OCI-LY7 (cell line): ENCODE results near the gene ZNF438.

Experiments
- EZH2phosphoT487 ChIP-seq: fragments of 200-600 bp; sonication (generic); IDR thresholded peaks from 2 replicates; pipeline ENCODE4 v1.6.1; 2018; ENCODE audit warnings: low read depth, borderline replicate concordance, mild to moderate bottlenecking, mixed run types, antibody characterized with exemption, low read length, moderate library complexity, mixed read lengths
- TF ChIP-seq, protein P1 (sequence below): fragments of 200-600 bp; sonication (generic); conservative IDR thresholded peaks from 2 replicates; pipeline ENCODE4 v1.5.1; 2014; ENCODE audit warnings: mild to moderate bottlenecking, antibody characterized with exemption, low read length, moderate library complexity, mixed read lengths

DNA sequence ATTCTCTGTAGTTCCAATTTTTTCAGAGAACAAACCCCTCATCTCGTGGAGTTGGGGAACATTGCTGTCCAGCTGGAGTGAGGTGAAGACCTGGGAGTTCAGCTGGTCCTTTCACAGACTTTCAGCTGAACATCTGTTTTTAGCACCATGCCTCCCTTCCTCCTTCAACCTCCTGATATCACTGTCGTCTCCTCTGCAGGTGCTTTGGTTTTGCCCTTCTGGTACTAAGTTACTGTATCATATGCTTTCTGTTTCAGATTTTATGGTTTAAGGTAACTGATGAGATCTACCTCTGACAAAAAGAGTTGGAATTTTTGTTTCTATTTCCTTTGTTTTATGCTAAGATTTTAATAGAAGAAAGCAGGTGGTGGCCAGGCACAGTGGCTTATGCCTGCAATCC is 102.9 kb downstream of the ZNF438 start:
- TF ChIP-seq EZH2phosphoT487 = no peak
- TF ChIP-seq, protein P1, sequence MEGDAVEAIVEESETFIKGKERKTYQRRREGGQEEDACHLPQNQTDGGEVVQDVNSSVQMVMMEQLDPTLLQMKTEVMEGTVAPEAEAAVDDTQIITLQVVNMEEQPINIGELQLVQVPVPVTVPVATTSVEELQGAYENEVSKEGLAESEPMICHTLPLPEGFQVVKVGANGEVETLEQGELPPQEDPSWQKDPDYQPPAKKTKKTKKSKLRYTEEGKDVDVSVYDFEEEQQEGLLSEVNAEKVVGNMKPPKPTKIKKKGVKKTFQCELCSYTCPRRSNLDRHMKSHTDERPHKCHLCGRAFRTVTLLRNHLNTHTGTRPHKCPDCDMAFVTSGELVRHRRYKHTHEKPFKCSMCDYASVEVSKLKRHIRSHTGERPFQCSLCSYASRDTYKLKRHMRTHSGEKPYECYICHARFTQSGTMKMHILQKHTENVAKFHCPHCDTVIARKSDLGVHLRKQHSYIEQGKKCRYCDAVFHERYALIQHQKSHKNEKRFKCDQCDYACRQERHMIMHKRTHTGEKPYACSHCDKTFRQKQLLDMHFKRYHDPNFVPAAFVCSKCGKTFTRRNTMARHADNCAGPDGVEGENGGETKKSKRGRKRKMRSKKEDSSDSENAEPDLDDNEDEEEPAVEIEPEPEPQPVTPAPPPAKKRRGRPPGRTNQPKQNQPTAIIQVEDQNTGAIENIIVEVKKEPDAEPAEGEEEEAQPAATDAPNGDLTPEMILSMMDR = no peak
